Endodermal cell (in vitro differentiated cells): ENCODE data around the gene WAPL. TPM values are rescaled to one million over a fixed set of nuclear protein-coding genes. Genes with fewer than 3 reads are reported as not detected.
"Not testable (repeated sequence)": the region's sequence is repeated elsewhere in the genome, so short reads cannot be mapped to it uniquely, and the experiment has no call there.

Experiments used
- DNase-seq: peaks from one replicate; pipeline ENCODE4 v3.0.0-alpha.2; 2017
- H3K27ac ChIP-seq: 2 replicates; pipeline ENCODE4 v1.5.1; 2013; ENCODE audit warnings: mild to moderate bottlenecking, low read depth, low read length, moderate library complexity
- H3K27me3 ChIP-seq: 2 replicates; pipeline ENCODE4 v1.6.1; 2013; ENCODE audit warnings: mild to moderate bottlenecking, low read length, moderate library complexity; ENCODE audit not compliant: insufficient read depth, control insufficient read depth, poor library complexity, severe bottlenecking
- H3K36me3 ChIP-seq: 2 replicates; pipeline ENCODE4 v1.7.0; 2013; ENCODE audit warnings: mild to moderate bottlenecking, low read length, moderate library complexity; ENCODE audit not compliant: control insufficient read depth, insufficient read depth
- H3K4me1 ChIP-seq: one replicate; pipeline ENCODE4 v1.7.0; 2013; ENCODE audit warnings: low read length; ENCODE audit not compliant: control insufficient read depth, insufficient read depth
- H3K4me3 ChIP-seq: 2 replicates; pipeline ENCODE4 v1.5.1; 2013; ENCODE audit warnings: mild to moderate bottlenecking, low read length, moderate library complexity
- H3K9ac ChIP-seq: 2 replicates; pipeline ENCODE4 v1.6.1; 2013; ENCODE audit warnings: mild to moderate bottlenecking, low read length, moderate library complexity; ENCODE audit not compliant: poor library complexity, severe bottlenecking; ENCODE audit errors: extremely low read depth
- H3K9me3 ChIP-seq: 2 replicates; pipeline ENCODE4 v1.6.1; 2013; ENCODE audit warnings: mild to moderate bottlenecking, low read length, moderate library complexity; ENCODE audit not compliant: control insufficient read depth
- H3K27ac Mint-ChIP-seq: 2 replicates; pipeline ENCODE4 v1.8.0; 2020; ENCODE audit warnings: mixed read lengths
- H3K27me3 Mint-ChIP-seq: 2 replicates; pipeline ENCODE4 v1.8.0; 2021; ENCODE audit warnings: mild to moderate bottlenecking, mixed read lengths; ENCODE audit not compliant: insufficient read depth
- H3K36me3 Mint-ChIP-seq: 2 replicates; pipeline ENCODE4 v1.8.0; 2020; ENCODE audit warnings: low read depth, mixed read lengths
- H3K4me1 Mint-ChIP-seq: 2 replicates; pipeline ENCODE4 v1.8.0; 2020; ENCODE audit warnings: mixed read lengths
- H3K4me3 Mint-ChIP-seq: 2 replicates; pipeline ENCODE4 v1.8.0; 2020; ENCODE audit warnings: mild to moderate bottlenecking, moderate library complexity, mixed read lengths
- H3K9me3 Mint-ChIP-seq: 2 replicates; pipeline ENCODE4 v1.8.0; 2020; ENCODE audit warnings: mild to moderate bottlenecking, mixed read lengths
- CTCF ChIP-seq: fragments of 200-600 bp; sonication (generic); conservative IDR thresholded peaks from 2 replicates; pipeline ENCODE4 v1.5.0; 2021; ENCODE audit warnings: antibody characterized with exemption, mild to moderate bottlenecking
- WGBS, 2 experiments: methylation state at CpG; one replicate each; pipeline versions ENCODE4 v1.1.5 to v1.1.7; 2013; ENCODE audit warnings: missing lambda C conversion rate in 2 of 2, mixed read lengths in 1 of 2; ENCODE audit not compliant: insufficient coverage in 1 of 2, insufficient read length in 1 of 2; 5-methylcytosine and 5-hydroxymethylcytosine counted together
- total RNA-seq, 2 donors: library from RNA; stranded (reverse); fragmentation: NEBNext Ultra II Directional in 1 of 2; extraction: Animal tissue kit (Norgen Biotek cat#: 25700) in 1 of 2; gene quantifications; 2 replicates in 1 of 2; 3 replicates in 1 of 2; pipeline ENCODE4 v1.2.1, GENCODE V29; 2021

WAPL gene
- total RNA-seq, 2 donors from 2014 or later = 48.0 to 54.1 TPM

GRCh38 chr10:86390337-86391120, 131.1 kb downstream of the WAPL start:
- Histone ChIP-seq H3K9me3 (no peaks in the 10 kb centered on the region), H3K4me1 (no peaks in the 10 kb centered on the region), H3K9ac (no peak overlapping the region), H3K4me3 (no peak overlapping the region), H3K27ac (no peak overlapping the region), H3K27me3 (peaks cover 13% of the 10 kb centered on the region), H3K36me3 (no peaks in the 10 kb centered on the region)
- WGBS, 2 experiments = 82 to 83% methylated on average over 8 to 14 of the region's 14 CpGs
- peaks cover 16% of the 10 kb centered on the region for H3K4me1 Mint-ChIP-seq
- no peak for DNase-seq
- H3K27me3 Mint-ChIP-seq = peaks cover 46% of the 10 kb centered on the region
- H3K4me3 Mint-ChIP-seq = peak overlapping the region; percentile 51
- no peaks in the 10 kb centered on the region for H3K36me3 Mint-ChIP-seq
- H3K27ac Mint-ChIP-seq = no peak overlapping the region
- no peaks in the 10 kb centered on the region for H3K9me3 Mint-ChIP-seq
- no peak for TF ChIP-seq CTCF

- no peaks in the 10 kb centered on the region for H3K36me3 ChIP-seq
- WGBS, 2 experiments = 7 to 8% methylated on average over 38 to 53 of the region's 53 CpGs
- H3K9me3 Mint-ChIP-seq = no peaks in the 10 kb centered on the region
- H3K4me3 Mint-ChIP-seq = peak overlapping the region; percentile 51
- H3K9ac ChIP-seq = peak overlapping the region; percentile 20
- H3K9me3 ChIP-seq = no peaks in the 10 kb centered on the region
- peaks cover 16% of the 10 kb centered on the region for H3K4me1 Mint-ChIP-seq
- no peak overlapping the region for H3K27ac Mint-ChIP-seq
- H3K27ac ChIP-seq = no peak overlapping the region
- peaks cover 51% of the 10 kb centered on the region for H3K27me3 Mint-ChIP-seq
- peak overlapping the region; percentile 71 for H3K4me3 ChIP-seq
- H3K36me3 Mint-ChIP-seq = no peaks in the 10 kb centered on the region
- H3K4me1 ChIP-seq = no peaks in the 10 kb centered on the region
- TF ChIP-seq CTCF = peak; percentile 42
- peak; percentile 96 for DNase-seq
- peaks cover 13% of the 10 kb centered on the region for H3K27me3 ChIP-seq
These were observed 132.0 kb downstream of the WAPL start for GRCh38 chr10:86389441-86390193.

GRCh38 chr10:86389109-86389440, 132.5 kb downstream of the WAPL start:
- H3K4me3 ChIP-seq = peak overlapping the region; percentile 71
- H3K27ac ChIP-seq, H3K27ac Mint-ChIP-seq, H3K36me3 ChIP-seq, H3K9me3 Mint-ChIP-seq, H3K9ac ChIP-seq, DNase-seq, H3K9me3 ChIP-seq, H3K4me1 ChIP-seq, H3K36me3 Mint-ChIP-seq: not testable (repeated sequence)
- WGBS, 2 experiments = 85 to 90% methylated on average over 9 to 12 of the region's 12 CpGs
- Mint-ChIP-seq H3K4me1 (peaks cover 16% of the 10 kb centered on the region), H3K27me3 (peaks cover 54% of the 10 kb centered on the region), H3K4me3 (peak overlapping the region; percentile 51)
- H3K27me3 ChIP-seq = peaks cover 13% of the 10 kb centered on the region
